Tibial nerve (tissue), 4 donors: ENCODE data around the gene SEMA6A. TPM values are rescaled to one million over a fixed set of nuclear protein-coding genes. Genes with fewer than 3 reads are reported as not detected.

Experiments used
- DNase-seq, 2 donors: peaks; one replicate each; pipeline ENCODE4 v3.0.0-alpha.2; 2019; ENCODE audit warnings: low spot score in 2 of 2
- H3K27ac ChIP-seq, 4 donors: fragments of 200-600 bp; sonication (generic) in 3 of 4; one replicate each; pipeline ENCODE4 v1.5.1; 2017 to 2019; ENCODE audit warnings: mild to moderate bottlenecking in 1 of 4
- H3K27me3 ChIP-seq, 2 donors: fragments of 200-600 bp; sonication (generic) in 1 of 2; one replicate each; pipeline versions ENCODE4 v1.5.1 to v1.6.0; 2017 to 2019
- H3K36me3 ChIP-seq, 3 donors: fragments of 200-600 bp; sonication (generic); one replicate each; pipeline ENCODE4 v1.5.1; 2018 to 2019
- H3K4me1 ChIP-seq, 4 donors: fragments of 200-600 bp; sonication (generic) in 3 of 4; one replicate each; pipeline ENCODE4 v1.5.1; 2017 to 2019
- H3K4me3 ChIP-seq, 4 donors: fragments of 200-600 bp; sonication (generic) in 3 of 4; one replicate each; pipeline ENCODE4 v1.5.1; 2017 to 2019; ENCODE audit warnings: mild to moderate bottlenecking in 1 of 4, moderate library complexity in 1 of 4
- H3K9me3 ChIP-seq, 4 donors: fragments of 200-600 bp; sonication (generic) in 3 of 4; one replicate each; pipeline ENCODE4 v1.5.1; 2017 to 2019
- CTCF ChIP-seq, 5 experiments: fragments of 200-600 bp in 3 of 5; fragments of 450-650 bp in 2 of 5; sonication (generic) in 3 of 5; IDR thresholded peaks; one replicate each; pipeline ENCODE4 v1.5.1; 2016 to 2019; ENCODE audit warnings: antibody characterized with exemption in 5 of 5, mild to moderate bottlenecking in 3 of 5, moderate library complexity in 2 of 5
- EP300 ChIP-seq, 2 donors: sonication (generic); formaldehyde crosslinking; IDR thresholded peaks; one replicate each; pipeline ENCODE4 v1.6.1; 2017; ENCODE audit warnings: antibody characterized with exemption in 2 of 2, mild to moderate bottlenecking in 1 of 2
- POLR2A ChIP-seq, 2 donors: fragments of 450-650 bp; IDR thresholded peaks; one replicate each; pipeline ENCODE4 v1.6.1; 2017; ENCODE audit warnings: antibody characterized with exemption in 2 of 2, mild to moderate bottlenecking in 2 of 2, moderate library complexity in 2 of 2
- WGBS, 2 donors: methylation state at CpG; one replicate each; pipeline ENCODE4 v1.1.5; 2018; 5-methylcytosine and 5-hydroxymethylcytosine counted together
- total RNA-seq, 4 donors: library from RNA; depleted of rRNA; stranded (reverse); fragments of >200 nt; gene quantifications; one replicate each; pipeline ENCODE4 v1.1.0, GENCODE V29; 2016

The SEMA6A gene
- total RNA-seq, 4 donors from 2014 or later, result 13.6 to 25.1 (median 21.4) TPM

DNA sequence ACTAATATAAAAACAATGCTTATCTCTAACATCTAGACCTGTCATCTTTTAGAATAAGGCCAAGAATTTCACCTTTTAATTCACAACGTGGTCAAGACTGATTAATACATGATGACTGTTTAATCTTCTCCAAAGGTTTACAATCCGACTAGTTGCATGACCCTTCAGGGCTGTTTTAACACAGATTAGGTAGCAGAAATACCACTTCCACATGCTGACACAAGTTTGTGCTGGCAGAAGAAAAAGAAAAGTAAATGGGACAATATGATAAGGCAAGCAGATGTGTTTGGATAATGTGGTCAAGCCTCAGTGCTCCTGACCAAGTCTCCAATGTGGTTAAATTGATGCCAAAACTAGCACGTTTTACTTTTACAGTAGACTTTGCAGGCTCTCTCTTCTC, 31.1 kb downstream of the SEMA6A start:
- no peaks in the 10 kb centered on the region for H3K36me3 ChIP-seq
- H3K27me3 ChIP-seq, result no peaks in the 10 kb centered on the region
- no peak for DNase-seq
- H3K9me3 ChIP-seq, result peaks cover 0 to 19% (median 0%) of the 10 kb centered on the region in 4 donors
- no peak overlapping the region for H3K4me3 ChIP-seq
- 46 to 55% methylated on average over 3 of the region's 3 CpGs for WGBS, 2 donors
- TF ChIP-seq CTCF (IDR thresholded peaks at IDR 0.05) (no peak), EP300 (IDR thresholded peaks at IDR 0.05) (no peak), POLR2A (IDR thresholded peaks at IDR 0.05) (no peak)
- no peak overlapping the region for H3K27ac ChIP-seq
- no peaks in the 10 kb centered on the region for H3K4me1 ChIP-seq

DNA sequence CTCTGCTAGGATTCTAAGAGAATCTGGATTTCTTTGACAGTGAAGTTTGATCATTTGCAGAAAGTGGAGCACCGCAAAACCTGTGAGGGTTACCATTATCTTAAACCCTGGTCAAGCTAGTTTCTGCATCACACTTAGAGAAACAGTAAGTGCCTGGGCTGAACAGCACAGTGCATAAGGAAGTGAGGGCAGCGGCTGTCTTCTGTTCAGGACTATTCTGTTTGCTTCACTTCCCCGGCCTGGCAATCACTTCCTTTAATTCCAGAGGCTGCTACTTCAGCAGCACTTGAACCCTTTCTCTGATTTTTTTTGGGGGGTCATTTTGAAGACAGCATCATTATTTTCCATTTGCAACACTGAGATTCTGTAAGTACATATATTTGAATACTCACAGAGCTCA, 32.0 kb downstream of the SEMA6A start:
- H3K9me3 ChIP-seq, result peaks cover 0 to 19% (median 0%) of the 10 kb centered on the region in 4 donors
- H3K27ac ChIP-seq, result no peak overlapping the region
- no peaks in the 10 kb centered on the region for H3K4me1 ChIP-seq
- H3K27me3 ChIP-seq, result no peaks in the 10 kb centered on the region
- no peak overlapping the region for H3K4me3 ChIP-seq
- TF ChIP-seq POLR2A (IDR thresholded peaks at IDR 0.05), result no peak
- no peak for TF ChIP-seq CTCF (IDR thresholded peaks at IDR 0.05)
- no peak for TF ChIP-seq EP300 (IDR thresholded peaks at IDR 0.05)
- 75 to 86% methylated on average over 3 of the region's 3 CpGs for WGBS, 2 donors
- H3K36me3 ChIP-seq, result no peaks in the 10 kb centered on the region
- no peak for DNase-seq

DNA sequence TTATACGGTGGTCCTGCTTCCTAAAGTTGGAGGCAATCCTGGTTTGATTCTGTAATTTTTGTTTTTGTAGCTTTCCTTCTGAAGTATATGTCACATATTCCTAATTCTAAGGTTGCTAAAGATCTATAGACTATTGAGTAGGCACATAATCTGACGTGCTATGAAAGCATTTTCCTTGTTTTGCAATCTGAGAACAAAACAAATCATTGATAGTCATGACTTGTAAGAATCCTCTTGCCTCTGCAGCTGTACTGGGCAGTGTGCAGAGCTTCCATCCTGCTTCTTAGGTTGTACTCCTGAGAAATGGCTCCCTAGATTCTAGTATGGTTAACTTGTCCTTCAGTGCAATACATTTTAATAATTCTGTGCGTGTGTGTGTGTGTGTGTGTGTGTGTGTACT, 35.4 kb downstream of the SEMA6A start:
- H3K27ac ChIP-seq, result peak overlapping the region in 1 of 4 donors; percentile 0
- no peak for TF ChIP-seq EP300 (IDR thresholded peaks at IDR 0.05)
- TF ChIP-seq POLR2A (IDR thresholded peaks at IDR 0.05), result no peak
- WGBS, 2 donors, result 57 to 75% methylated on average over 3 of the region's 3 CpGs

DNA sequence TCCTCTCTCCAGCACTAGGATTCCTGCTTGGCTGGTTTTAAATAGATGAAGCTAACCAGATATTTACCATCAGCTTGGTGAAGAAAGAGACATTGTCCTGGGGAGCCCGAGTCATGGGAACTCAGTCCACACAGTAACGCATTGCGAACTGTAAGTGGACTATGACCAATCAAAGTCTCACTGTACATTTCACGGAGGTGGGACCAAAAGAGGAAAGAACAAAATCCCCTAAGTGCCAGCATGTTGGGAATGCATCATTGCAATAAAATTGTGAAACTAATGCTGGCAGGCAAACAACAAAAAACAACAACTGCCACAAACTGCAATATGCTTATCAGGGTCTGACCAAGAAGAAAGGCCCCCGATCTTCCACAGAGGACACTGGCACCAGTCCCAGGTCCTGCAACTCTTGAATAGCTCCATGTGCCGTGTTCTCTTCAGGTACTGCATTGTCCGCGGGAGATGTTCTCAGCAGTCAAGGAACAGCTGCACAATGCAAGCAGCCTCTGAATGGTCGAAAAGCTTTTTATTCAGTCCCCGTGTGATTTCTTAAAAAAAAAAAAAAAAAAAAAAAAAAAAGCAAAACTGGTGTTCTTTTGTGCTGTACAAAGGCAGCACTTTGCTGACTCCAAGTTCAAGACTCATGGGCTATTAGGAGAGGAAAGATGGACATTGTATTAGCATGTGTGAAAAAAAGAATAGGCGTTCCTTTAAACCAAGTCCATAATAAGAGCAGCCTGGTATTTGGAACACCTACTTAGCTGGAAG, 38.1 kb downstream of the SEMA6A start:
- no peaks in the 10 kb centered on the region for H3K9me3 ChIP-seq
- no peaks in the 10 kb centered on the region for H3K36me3 ChIP-seq
- DNase-seq, result no peak
- no peaks in the 10 kb centered on the region for H3K27me3 ChIP-seq
- peak overlapping the region; percentile 4 to 74 (median 65) for H3K27ac ChIP-seq
- H3K4me1 ChIP-seq, result peaks cover 0 to 16% (median 3%) of the 10 kb centered on the region in 4 donors
- 36 to 46% methylated on average over 11 of the region's 11 CpGs for WGBS, 2 donors
- TF ChIP-seq POLR2A (IDR thresholded peaks at IDR 0.05), result no peak
- no peak for TF ChIP-seq CTCF (IDR thresholded peaks at IDR 0.05)
- TF ChIP-seq EP300 (IDR thresholded peaks at IDR 0.05), result peak in 1 of 2 donors; percentile 29
- H3K4me3 ChIP-seq, result peak overlapping the region in 2 of 4 donors; percentile 1 to 22

More for the DNA sequence above, 35.4 kb downstream of the SEMA6A start:
- Histone ChIP-seq H3K4me3 (no peak overlapping the region), H3K9me3 (no peaks in the 10 kb centered on the region), H3K36me3 (no peaks in the 10 kb centered on the region), H3K4me1 (peaks cover 0 to 15% (median 3%) of the 10 kb centered on the region in 4 donors), H3K27me3 (no peaks in the 10 kb centered on the region)
- no peak for DNase-seq

DNA sequence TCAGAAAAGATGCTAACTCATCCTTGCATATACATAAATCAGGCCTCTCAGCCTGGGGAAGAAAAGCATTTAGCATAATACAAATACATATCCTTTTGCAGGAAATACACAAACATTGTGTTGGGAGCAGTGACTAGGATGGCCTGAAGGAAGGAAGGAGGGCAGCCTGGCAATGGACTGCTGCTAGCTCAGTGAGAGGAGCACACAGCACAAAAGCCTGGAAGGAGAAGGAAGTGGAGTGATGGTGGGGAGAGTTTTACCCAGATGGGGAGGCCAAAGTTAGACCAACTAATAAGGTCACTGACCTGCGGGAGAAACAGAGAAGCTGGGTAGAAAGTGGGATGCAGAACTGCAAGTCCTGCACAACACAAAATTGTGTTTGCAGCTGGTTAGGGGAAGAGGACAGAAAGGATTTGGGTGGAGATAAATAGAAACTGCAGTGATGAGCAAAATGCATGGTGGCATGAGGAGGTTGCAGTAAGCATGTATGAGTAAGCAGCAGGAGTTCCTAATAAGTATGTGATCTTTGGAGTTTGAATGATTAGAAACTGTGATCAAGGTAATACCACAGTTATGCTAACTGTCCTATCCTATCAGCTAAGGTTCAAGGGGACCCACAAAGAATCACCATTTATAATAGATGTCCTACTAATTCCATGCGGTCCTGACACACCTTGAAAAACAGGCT, 39.5 kb downstream of the SEMA6A start:
- no peaks in the 10 kb centered on the region for H3K27me3 ChIP-seq
- no peaks in the 10 kb centered on the region for H3K36me3 ChIP-seq
- no peaks in the 10 kb centered on the region for H3K9me3 ChIP-seq
- H3K4me3 ChIP-seq, result no peak overlapping the region
- TF ChIP-seq POLR2A (IDR thresholded peaks at IDR 0.05), result no peak
- TF ChIP-seq CTCF (IDR thresholded peaks at IDR 0.05), result no peak
- TF ChIP-seq EP300 (IDR thresholded peaks at IDR 0.05), result no peak
- 73 to 95% methylated on average over 2 of the region's 2 CpGs for WGBS, 2 donors
- peaks cover 0 to 19% (median 3%) of the 10 kb centered on the region in 4 donors for H3K4me1 ChIP-seq
- H3K27ac ChIP-seq, result peak overlapping the region in 1 of 4 donors; percentile 10
- DNase-seq, result no peak
